Measurements from ENCODE around the gene CAPN15. TPM values are rescaled to one million over a fixed set of nuclear protein-coding genes. Genes with fewer than 3 reads are reported as not detected.
"Not testable (repeated sequence)": the region's sequence is repeated elsewhere in the genome, so short reads cannot be mapped to it uniquely, and the experiment has no call there.

Gene CAPN15
- total RNA-seq = 10 to 100 TPM; 22.3 to 37.8 (median 27.4) TPM

- peak; percentile 70 to 83 for DNase-seq
- Histone ChIP-seq H3K4me1 (peaks cover 32 to 42% of the 10 kb centered on the region in 2 donors), H3K27ac (peak within 1 kb of the TSS; percentile 94 to 100 (median 98)), H3K9me3 (no peaks in the 10 kb centered on the region), H3K4me3 (peak within 1 kb of the TSS; percentile 77 to 87 (median 83)), H3K27me3 (no peaks in the 10 kb centered on the region), H3K36me3 (no peaks in the 10 kb centered on the region)
- intact Hi-C loops (cut with DNase I; ENCODE audit: low total_unique reads) = loop anchor here (2.0 kb wide), 2 partner anchors 102 to 110 kb away; partner anchors contain the start of genes METTL26 and RAB11FIP3
- in situ Hi-C loops (cut with MboI; ENCODE audit: low sequenced_read_pairs in 4 of 4) = no loop called here
- ATAC-seq = peak; percentile 82 to 83
- TF ChIP-seq CTCF (IDR thresholded peaks at IDR 0.05 in 4 of 5, conservative IDR thresholded peaks at IDR 0.05 in 1 of 5) = peak; percentile 26 to 57 (median 40)
- peak; percentile 93 for TF ChIP-seq POLR2A (IDR thresholded peaks at IDR 0.05)
These were observed at the start of gene CAPN15 for GRCh38 chr16:527015-527903. TSS of gene CAPN15 (plus strand) at chr16:527712. CDS start at chr16:546839, 19,127 bp downstream.

- peak overlapping the region; percentile 81 to 89 (median 88) for H3K27ac ChIP-seq
These were observed 49.2 kb upstream of the CAPN15 start for GRCh38 chr16:478287-478686.

GRCh38 chr16:482468-483185, 44.9 kb upstream of the CAPN15 start:
- intact Hi-C loops (cut with DNase I; ENCODE audit: low total_unique reads) = no loop called here
- DNase-seq (no peak), ATAC-seq (no peak)

More at GRCh38 chr16:478287-478686, 49.2 kb upstream of the CAPN15 start:
- H3K4me1 ChIP-seq; ATAC-seq; in situ Hi-C loops (cut with MboI; ENCODE audit: low sequenced_read_pairs in 4 of 4); H3K9me3 ChIP-seq; H3K27me3 ChIP-seq; H3K4me3 ChIP-seq; DNase-seq; H3K36me3 ChIP-seq: not testable (repeated sequence)
- intact Hi-C loops (cut with DNase I; ENCODE audit: low total_unique reads) = loop anchor here (5.0 kb wide), 1 partner anchor 76 kb away; the partner anchor contains the start of gene DECR2

GRCh38 chr16:483341-484075, 44.0 kb upstream of the CAPN15 start:
- no peak for DNase-seq
- in situ Hi-C loops (cut with MboI; ENCODE audit: low sequenced_read_pairs in 4 of 4) = no loop called here
- peaks cover 0 to 27% of the 10 kb centered on the region in 2 donors for H3K36me3 ChIP-seq
- H3K4me3 ChIP-seq = no peak overlapping the region
- no peaks in the 10 kb centered on the region for H3K4me1 ChIP-seq
- H3K9me3 ChIP-seq = no peaks in the 10 kb centered on the region
- ATAC-seq = no peak
- no peak for TF ChIP-seq CTCF (IDR thresholded peaks at IDR 0.05 in 4 of 5, conservative IDR thresholded peaks at IDR 0.05 in 1 of 5)
- no peak for TF ChIP-seq POLR2A (IDR thresholded peaks at IDR 0.05)
- no peaks in the 10 kb centered on the region for H3K27me3 ChIP-seq
- intact Hi-C loops (cut with DNase I; ENCODE audit: low total_unique reads) = no loop called here
- H3K27ac ChIP-seq = no peak overlapping the region

More at GRCh38 chr16:482468-483185, 44.9 kb upstream of the CAPN15 start:
- Histone ChIP-seq H3K4me3 (no peak overlapping the region), H3K27ac (no peak overlapping the region), H3K27me3 (no peaks in the 10 kb centered on the region), H3K9me3 (no peaks in the 10 kb centered on the region), H3K4me1 (no peaks in the 10 kb centered on the region), H3K36me3 (peaks cover 0 to 24% of the 10 kb centered on the region in 2 donors)
- in situ Hi-C loops (cut with MboI; ENCODE audit: low sequenced_read_pairs in 4 of 4) = no loop called here
- no peak for TF ChIP-seq POLR2A (IDR thresholded peaks at IDR 0.05)
- no peak for TF ChIP-seq CTCF (IDR thresholded peaks at IDR 0.05 in 4 of 5, conservative IDR thresholded peaks at IDR 0.05 in 1 of 5)
